A172 (cell line): ENCODE results near the gene TTLL6. TPM values are rescaled to one million over a fixed set of nuclear protein-coding genes. Genes with fewer than 3 reads are reported as not detected.
A peak's percentile ranks its signal among the peaks of the same experiment; 100 is the strongest.

Source experiments
- DNase-seq: peaks from one replicate; pipeline ENCODE4 v3.0.0-alpha.2; 2015; ENCODE audit warnings: low spot score
- total RNA-seq: library from RNA; depleted of rRNA; stranded (reverse); fragments of >200 nt; shearing (Covaris generic); gene quantifications from 2 replicates; pipeline ENCODE4 v1.2.3, GENCODE V29; 2014

The TTLL6 gene
- total RNA-seq, 1 experiment from 2014 or later = not detected

DNA sequence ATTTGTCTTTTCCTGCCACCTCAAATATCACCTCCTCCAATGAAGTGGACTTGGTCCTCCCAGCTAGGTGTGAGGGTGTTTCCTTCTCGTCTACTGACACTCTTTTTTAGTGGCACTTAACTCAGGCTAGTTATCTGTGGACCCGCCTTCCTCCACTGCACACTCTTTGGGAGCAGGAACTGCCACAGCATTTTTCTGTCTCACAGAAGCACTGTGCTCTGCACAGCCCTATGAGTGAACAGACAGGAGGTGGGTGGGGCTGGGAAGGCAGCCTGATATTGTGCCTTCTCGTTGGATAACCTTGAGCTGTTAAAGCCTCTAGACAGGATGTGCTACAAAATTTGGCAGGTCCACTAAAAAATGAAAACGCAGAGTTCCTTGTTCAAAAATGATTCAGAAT, 56.6 kb downstream of the TTLL6 start:
- peak; percentile 32 for DNase-seq

DNA sequence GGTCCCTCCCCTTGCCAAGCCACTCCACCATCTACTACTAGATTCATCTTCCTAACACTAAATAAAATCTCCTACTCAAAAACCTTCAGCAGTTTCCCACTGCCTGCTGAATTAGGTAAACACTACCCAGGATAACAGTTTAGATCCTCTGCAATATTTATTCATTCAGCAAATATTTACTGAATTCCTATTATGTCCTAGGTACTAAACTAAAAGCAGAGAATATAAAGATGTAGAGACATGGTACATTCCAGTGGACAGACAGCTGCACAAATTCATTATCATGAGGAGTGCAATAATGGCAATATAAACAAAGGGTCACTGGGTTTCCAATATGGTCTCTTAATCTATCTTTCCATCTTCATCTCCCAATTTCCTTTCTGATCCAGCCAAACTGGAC, 57.7 kb downstream of the TTLL6 start:
- no peak for DNase-seq

GRCh38 chr17:48757524-48757961, 59.5 kb downstream of the TTLL6 start:
- peak; percentile 66 for DNase-seq

- no peak for DNase-seq
Measured at GRCh38 chr17:48756830-48757251, 60.2 kb downstream of the TTLL6 start.

DNA sequence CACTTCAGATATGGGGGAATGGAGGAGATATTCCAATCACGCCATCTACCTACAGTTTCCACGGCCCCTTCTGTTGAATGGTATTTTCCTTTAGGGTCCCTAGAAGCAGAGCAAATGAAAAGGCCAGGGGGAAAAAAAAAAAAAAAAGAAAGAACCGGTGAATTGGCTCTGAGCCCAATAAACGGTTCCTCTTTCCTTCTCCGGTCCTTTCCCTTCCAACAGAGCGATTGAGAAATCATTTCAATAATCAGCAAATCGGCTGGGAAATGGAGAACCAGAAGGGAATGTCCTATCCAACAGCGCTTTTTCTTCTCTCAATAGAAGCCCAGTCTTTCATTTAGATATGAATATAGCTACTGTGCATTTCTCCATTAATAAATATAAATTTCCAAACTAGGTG, 61.7 kb downstream of the TTLL6 start:
- no peak for DNase-seq

DNA sequence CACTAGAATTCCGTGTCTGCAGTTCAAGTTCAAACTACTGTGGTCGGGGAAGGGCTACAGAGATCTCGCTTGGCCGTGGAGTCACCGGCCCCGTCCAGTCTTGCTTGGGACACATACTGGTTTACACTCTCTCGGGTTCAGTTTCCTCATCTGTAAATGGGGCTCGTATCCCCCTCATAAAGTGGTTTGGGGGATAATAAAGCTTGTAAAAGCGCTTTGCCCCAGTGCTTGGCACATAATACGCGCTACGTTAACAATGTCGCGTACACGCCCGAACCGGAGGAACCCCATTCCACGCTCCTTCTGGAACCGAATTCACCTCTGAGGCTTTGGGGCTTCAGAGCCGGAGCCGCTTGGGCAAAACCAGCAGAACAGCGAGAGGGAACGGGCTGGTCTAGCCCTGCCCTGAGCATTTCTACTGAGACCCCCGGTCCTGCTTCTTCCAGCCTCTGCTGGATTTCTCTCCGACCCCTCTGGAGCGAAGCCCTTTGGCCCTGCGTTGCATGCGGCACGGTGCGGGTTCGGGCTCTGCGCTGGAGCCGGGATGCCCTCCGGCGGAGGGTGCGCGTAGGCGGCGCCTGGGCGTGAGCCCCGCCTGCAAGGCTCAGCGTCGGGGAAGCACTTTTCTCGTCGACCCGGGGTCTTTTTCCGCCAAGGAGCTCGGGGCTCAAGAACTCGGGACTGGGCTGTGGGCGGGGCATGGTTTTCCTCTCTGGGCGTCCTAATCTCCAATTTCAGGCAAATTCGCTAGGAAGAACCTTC, 62.3 kb downstream of the TTLL6 start:
- DNase-seq = no peak

DNA sequence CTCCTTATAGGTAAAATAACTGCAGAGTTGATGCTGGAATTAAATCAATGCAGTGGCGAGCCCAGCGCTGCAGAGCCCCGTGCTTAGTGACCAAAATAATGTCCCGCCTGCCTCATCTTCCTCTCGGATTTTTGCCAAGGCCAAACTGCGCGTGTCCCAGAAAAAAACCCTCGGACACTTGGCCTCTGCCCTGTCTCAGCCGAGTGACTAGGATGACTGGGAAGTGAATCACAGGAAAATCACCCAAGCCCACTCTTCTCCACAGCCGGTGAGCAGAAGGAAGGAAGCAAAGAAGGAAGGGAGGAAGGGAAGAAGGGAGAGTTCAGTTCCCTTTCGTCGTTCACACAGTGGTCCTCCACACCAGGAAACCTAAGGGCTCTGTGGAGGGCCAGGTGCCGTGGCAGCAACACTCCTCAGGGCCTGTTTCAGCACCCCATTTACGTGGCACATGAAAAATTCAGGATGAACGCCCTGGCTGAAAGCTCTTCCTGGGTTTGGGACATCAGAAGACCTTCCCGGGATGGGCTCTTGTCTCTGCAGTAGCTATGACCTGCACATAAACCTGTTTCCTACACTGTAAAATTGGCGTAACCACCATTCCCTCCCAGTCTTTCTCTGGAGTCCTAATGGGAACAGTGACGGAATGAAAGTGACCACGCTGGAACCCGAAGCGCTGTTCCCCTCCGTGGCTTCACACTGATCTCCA, 63.1 kb downstream of the TTLL6 start:
- peak; percentile 74 for DNase-seq

- no peak for DNase-seq
Measured at GRCh38 chr17:48752399-48753288, 64.4 kb downstream of the TTLL6 start.

DNA sequence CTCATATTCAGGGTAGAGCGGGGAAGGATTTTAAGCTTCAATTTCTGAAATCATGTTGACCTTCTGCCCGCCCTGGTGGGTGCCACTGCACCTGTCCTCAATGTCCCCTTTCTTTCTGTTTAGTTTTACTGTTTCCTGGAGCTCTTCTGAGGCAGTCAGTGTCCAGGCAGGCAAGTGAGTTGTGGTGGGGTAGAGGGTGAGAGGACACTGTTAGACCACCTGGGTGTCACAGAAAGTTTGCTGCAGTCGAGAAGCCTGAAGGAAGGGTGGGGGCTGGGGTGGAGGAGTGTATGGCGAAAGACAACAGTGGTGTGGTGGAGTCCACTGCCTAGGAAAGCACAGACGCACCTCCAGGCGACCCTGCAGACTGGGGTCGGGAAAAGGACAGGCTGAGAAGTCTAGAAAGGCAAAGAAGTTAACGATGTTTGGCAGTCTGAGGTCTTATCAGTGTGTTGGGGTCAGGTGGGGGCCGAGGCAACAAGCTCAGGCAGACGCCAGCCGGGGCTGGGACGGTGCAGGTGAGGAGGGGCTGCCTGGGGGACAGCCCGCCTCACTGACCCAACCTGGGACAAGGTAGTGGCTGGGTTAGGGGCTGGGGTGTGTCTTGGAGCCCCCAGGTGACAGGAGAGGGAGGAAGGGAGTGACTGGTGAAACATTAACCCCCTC, 65.2 kb downstream of the TTLL6 start:
- DNase-seq = no peak

- DNase-seq = no peak
Measured at GRCh38 chr17:48751172-48751571, 65.9 kb downstream of the TTLL6 start.

DNA sequence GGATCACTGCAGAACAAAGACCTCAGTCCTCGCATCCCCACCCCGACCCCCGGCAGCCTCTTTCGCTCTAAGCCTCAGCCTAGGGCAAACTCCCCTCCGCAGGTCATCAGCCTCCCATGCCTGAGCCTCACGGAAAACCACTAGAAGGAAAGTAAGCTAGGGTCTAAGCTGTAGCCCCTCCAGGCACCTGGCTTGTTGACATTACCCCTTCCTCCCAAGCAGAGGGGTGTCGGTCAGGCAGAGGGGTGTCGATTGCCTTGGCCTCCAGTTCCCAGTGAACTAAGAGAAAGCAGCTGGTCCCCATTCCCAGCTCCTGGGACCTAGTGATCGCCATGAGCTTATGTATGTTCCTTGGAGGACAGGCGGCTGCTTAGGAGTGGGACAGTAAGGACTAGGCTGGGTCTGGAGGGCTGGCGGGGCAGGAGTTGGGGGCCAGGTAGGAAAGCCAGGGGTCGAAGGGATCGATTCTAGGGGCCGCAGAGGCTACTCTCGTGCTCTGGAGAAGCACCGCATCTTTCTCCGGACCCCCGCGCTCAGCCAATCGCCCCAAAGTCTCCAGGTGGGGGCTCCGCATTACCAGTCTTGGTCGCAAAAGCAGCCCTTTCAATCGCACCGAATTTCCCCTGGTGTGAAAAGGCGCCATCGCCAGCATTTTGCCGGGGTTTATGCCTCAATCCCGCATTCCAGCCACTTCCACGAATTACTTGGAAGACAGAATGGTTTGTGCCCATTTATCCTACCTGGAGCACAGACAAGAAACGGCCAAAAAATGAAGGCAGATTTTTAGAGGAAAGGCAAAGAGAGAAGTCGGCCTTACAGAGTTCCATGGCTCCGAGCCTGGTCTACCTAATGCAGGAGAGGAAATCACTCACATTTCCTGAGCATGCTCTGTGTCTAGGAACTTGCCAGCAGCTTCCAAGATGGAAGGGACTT, 67.1 kb downstream of the TTLL6 start:
- DNase-seq = no peak

DNA sequence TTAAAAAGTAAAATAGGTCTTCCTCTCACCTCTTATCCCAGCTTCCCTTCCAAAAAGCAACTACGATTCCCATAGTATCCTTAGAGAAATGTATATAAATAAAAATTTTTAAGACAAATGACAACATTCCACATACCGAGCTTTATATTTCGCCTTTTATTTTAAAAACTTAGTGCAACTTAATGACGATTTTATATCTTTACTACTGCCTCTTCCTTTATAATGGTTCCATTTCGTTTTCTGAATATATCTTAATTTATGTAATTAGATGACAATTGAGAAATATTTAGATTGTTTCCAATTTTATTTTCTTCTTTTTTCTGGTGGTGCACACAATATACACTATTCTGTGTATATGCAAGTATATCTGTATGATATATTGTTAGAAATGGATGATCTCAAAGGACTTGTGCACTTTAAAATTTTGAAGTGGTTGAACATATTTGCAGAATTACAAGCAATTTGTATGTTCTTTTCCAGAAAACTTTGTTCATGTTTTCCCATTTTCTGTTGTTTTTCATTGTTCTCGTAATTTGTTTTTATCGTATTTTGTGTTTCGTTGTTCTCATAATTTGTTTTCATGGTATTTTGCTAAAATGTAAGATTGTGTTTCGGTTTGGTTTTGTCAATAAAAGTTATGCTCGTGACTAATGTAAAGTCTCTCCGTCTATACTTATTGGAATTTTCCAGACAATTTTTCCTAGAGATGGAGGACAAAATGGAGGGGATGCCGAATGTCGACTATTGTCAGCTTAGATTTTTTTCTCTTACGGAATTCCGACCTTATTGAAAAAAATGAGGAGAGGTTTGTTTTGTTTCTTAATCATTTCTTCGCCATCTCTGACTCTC, 68.1 kb downstream of the TTLL6 start:
- no peak for DNase-seq

DNA sequence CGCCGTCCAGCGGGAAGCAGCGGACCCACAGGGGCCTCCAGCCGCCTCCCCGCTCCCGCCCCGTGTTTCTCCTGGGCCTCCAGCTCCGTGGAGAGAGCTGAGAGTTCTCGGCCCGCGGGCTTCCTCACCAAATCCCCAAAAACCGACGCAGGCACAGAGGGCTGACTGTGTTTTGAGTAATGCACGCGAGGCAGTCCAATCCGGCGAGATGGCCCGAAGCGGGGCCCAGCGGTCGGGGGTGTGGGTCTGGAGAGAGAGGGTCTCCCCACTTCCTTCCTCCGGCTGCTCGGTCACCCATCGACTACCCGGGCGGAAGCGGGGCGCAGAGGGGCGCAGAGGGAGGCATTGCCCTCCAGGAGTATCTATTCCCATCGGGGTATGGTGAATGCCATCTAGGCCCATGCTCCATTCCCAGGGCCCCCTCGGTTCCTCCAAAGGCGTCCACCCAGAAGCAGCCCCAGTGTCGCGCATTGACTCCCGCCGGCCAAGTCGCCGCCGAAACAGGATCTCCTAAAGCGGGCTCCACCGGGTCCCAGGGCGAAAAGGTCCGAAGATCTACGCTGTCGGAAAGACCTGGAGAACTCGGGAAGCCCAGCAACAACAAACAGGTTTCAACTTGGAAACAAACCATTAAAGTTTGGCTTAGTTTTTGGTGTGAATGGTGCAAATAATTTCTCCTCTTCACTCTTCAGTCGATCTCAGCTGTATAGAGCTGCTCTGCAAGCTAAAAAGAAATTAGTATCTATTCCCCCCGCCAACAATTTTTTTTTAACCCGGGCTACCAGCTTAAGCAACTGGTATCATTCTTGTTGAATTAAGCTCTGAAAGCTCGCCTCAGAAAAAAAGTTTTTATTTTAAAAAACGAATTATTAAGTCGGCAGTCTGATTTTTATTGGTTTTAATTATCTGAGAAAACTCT, 69.3 kb downstream of the TTLL6 start:
- DNase-seq = no peak

DNA sequence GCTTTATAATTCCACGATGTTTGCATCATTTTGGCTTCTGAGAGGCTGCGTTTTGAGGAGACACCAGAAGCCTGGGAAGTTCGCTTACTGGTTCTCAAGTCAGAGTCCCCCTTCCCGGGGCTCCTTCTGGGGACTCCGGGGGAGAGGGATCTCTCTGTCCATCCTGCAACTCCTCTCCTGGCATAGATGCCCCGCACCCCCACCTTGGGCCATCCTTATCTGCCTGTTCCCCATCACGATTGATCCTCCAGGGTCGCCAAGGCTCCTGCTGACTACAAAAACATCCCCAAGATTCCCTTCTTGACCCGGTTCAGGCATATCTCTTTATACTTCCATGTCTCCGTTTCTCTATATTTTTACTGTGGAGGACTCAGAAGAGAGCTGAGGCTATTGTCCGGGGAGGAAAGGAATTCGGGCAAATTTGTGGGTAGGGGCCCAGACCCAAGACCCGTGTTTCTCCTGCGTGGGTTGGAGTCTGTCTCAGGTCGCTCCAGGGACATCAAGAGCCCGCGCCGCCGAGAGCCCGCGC, 70.0 kb downstream of the TTLL6 start:
- no peak for DNase-seq

DNA sequence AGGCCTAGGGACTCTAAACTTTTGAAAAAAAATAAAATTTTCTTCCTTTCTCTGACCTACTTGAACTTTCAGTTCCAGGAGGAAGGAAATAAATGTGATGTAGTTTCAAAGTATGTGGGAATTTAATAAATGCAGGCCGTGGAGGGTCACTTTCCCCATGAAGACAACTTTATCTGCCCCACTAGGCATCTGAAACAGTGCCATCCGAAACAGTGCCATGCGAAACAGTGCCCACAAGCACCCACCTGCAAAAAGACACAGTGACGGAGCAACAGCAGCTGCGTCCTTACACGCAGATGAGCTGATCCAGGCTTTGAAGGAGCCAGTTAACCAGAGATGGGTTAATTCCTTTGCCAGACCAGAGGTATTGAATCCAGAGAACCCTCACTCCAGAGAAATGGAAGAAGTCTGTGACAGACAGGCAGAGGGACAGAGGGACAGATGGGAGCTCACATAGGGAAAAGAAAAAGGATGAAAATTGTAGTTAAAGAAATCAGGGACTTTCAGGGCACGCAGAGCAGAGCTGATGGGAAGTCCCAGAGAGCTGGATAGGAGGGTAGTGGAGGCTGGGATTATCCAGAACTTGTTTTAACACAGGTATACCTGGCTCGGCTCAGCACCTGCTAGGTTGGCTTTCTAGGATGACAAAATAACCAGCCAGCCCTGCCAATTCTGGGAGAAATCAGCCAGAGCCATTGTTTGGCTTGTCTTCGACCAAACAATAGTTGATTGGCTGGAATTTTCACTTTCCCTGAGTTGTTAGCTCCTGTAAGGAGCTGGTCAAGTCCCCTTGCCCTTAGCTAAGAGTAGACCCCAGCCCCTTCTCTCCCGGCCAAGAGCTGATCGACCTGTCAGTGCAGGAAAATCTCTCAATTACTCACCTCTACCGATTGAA, 71.4 kb downstream of the TTLL6 start:
- DNase-seq = no peak

DNA sequence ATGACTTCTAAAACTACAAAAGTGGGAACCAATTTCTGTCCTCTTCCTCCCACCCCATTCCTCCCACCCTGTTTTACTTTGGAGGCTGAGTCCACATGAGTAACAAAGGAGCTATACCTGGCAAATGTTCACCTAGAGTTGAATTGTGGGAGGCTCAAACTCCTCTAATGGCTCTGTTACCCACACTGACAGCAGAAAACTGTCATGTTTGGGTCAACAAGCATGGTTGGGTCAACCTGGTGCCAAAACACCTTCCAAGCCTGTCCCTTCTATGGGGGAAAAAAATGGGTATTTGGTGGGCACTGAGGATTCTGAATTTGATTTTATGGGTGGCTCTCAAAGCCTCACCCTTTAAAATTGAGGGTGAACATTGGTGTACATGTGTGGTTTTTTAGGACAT, 76.5 kb downstream of the TTLL6 start:
- no peak for DNase-seq

DNA sequence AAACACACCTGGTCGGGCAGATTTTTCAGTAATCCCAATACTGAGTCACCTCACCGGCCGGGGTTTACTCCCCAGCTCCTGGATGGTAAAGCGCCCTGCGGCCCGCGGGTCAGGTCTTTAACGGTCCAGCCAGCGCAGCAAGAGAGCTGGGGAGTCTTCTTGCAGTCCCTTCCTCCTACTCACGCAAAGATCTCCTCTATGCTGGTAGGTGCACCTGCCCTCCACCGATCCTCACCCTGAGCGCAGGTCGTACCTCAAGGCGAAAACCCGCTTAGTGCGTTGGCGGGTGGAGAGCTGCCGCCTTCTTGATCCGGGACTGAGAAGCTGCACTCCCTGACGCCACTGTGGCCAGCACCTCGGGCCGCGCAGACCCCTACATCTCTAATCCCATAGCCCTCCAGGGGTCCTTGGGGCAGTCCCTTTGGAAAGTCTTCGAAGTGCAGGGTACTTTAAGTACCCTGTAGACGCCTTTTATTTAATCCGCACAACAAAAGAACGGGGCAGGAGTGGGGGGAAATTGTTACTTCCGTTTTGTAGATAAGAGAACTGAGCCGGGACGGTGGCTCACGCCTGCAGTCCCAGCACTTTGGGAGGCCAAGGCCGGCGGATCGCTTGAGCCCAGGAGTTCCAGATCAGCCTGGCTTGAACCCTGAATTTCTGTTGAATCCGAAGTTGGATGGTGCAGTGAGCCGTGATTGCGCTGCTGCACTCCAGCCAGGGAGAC, 78.1 kb downstream of the TTLL6 start:
- no peak for DNase-seq
